ENCODE results near the gene TMIGD1. TPM values are rescaled to one million over a fixed set of nuclear protein-coding genes. Genes with fewer than 3 reads are reported as not detected.
A peak's percentile ranks its signal among the peaks of the same experiment; 100 is the strongest.

Gene TMIGD1
- total RNA-seq, 1 donor from 2014 or later = not detected

- DNase-seq (ENCODE audit: low spot score) = peak; percentile 48
Measured at GRCh38 chr17:30290696-30291542, 42.9 kb downstream of the TMIGD1 start.

- no peak for DNase-seq (ENCODE audit: low spot score)
Measured at GRCh38 chr17:30290077-30290476, 43.8 kb downstream of the TMIGD1 start.

DNA sequence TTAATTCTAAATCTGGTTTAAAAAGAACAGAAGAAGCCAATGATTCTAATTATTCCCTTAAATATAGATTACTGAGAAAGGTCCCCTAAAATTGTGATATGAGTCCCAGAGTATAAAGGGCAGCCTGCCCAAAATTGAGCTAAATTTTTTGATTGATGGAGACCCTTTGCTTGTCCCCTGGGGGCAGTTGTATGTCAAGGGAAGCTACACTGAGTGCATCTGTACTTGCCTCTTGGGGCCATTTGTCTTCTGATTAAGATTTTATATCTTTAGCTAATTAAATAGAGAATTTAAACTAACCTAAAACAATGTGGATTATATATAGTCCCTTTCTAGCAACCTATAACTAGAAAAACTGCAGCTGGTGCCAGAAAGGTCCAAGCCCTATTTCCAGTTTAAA lies 54.7 kb downstream of the TMIGD1 start:
- DNase-seq (ENCODE audit: low spot score) = no peak

DNA sequence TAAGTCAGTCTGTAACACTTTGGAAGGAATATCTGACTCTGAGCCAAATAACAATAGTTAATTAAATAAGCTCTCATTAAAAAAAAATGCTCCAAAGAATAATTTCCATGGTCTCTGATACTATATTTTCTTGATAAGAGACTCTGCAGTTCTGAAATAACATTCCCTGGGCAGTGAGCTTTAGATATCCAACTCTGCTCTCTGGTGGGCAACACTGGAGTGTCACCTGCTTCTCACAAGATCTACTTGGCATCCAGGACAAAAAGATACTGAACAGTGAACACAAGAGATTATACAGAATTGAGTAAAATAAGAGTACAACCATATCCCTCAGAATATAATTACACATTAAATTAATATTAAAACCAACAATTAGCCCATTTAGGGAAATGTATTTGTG lies 55.8 kb downstream of the TMIGD1 start:
- peak; percentile 59 for DNase-seq (ENCODE audit: low spot score)

DNA sequence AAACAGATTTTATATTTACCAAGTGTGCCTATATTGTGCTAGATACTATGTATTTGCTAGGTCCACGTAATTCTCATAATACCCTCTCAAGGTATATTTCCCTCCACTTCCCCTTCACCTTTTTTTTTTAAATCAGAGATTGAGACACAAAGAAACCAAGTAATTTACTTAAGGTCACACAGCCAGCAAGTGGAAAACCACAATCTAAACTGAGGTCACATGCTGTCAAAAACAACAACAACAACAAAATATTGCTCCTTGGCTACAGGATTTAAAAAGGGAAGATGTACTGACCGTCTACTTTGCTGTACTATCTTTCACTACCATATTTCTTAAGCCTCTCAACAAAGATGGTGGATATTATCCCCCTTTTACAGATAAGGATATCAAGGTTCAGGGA lies 57.9 kb downstream of the TMIGD1 start:
- DNase-seq (ENCODE audit: low spot score) = no peak

DNA sequence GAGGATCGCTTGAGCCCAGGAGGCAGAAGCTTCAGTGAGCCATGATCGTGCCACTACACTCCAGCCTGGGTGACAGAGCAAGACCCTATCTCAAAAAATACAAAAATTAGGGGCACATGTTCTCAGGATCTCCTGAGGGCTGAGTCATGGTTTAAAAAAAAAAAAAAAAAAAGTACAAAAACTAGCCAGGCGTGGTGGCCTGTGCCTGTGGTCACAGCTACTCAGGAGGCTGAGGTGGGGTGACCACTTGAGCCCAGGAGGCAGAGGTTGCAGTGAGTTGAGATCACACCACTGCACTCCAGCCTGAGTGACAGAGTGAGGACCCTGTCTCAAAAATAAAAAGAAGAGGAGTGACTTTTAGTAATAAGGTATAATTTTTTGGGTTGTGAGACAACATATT lies 59.0 kb downstream of the TMIGD1 start:
- no peak for DNase-seq (ENCODE audit: low spot score)

- DNase-seq (ENCODE audit: low spot score) = no peak
Measured at GRCh38 chr17:30273373-30273772, 60.5 kb downstream of the TMIGD1 start.

GRCh38 chr17:30271102-30271501 lies 62.8 kb downstream of the TMIGD1 start:
- no peak for DNase-seq (ENCODE audit: low spot score)

DNA sequence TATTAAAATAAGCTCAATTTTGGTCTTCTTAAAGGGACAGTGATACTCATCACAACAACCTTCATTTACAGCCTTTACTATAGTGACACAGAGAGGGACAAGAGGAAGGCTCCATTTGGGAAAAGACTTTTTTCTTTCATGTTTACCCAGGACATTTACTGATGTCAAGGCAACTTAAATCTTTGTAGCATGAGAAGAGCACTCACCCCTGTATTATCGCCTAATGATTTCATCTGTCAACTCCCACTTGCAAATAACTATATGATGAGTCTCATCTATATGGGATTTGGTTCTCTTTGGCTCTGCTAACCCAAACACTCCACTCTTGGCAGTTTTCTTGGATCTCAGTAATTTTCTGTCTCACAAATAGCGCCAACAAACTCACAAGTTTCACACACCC lies 66.2 kb downstream of the TMIGD1 start:
- DNase-seq (ENCODE audit: low spot score) = no peak

Other genes starting within 250 kb of the TMIGD1 start
- 30.3 TPM for gene NSRP1, start 217.2 kb downstream of the TMIGD1 start, total RNA-seq (ENCODE audit: insufficient read depth, low replicate concordance)
- 1.2 TPM for gene SLC6A4, start 98.4 kb downstream of the TMIGD1 start, total RNA-seq (ENCODE audit: insufficient read depth, low replicate concordance)
- 56.6 TPM for gene BLMH, start 42.1 kb downstream of the TMIGD1 start, total RNA-seq (ENCODE audit: insufficient read depth, low replicate concordance)
- 121 TPM for gene CPD, start 44.9 kb upstream of the TMIGD1 start, total RNA-seq (ENCODE audit: insufficient read depth, low replicate concordance)
- 19.0 TPM for gene GOSR1, start 143.4 kb upstream of the TMIGD1 start, total RNA-seq (ENCODE audit: insufficient read depth, low replicate concordance)

Data from umbilical cord (tissue), 2 donors.